ENCODE results near the gene ZNF134.

The ZNF134 gene

GRCh38 chr19:57613941-57614743 lies at the start of gene ZNF134:
TSS of gene ZNF134 (plus strand) at chr19:57614242. CDS start at chr19:57619469, 5,227 bp downstream.
- peak; percentile 93 for DNase-seq

DNA sequence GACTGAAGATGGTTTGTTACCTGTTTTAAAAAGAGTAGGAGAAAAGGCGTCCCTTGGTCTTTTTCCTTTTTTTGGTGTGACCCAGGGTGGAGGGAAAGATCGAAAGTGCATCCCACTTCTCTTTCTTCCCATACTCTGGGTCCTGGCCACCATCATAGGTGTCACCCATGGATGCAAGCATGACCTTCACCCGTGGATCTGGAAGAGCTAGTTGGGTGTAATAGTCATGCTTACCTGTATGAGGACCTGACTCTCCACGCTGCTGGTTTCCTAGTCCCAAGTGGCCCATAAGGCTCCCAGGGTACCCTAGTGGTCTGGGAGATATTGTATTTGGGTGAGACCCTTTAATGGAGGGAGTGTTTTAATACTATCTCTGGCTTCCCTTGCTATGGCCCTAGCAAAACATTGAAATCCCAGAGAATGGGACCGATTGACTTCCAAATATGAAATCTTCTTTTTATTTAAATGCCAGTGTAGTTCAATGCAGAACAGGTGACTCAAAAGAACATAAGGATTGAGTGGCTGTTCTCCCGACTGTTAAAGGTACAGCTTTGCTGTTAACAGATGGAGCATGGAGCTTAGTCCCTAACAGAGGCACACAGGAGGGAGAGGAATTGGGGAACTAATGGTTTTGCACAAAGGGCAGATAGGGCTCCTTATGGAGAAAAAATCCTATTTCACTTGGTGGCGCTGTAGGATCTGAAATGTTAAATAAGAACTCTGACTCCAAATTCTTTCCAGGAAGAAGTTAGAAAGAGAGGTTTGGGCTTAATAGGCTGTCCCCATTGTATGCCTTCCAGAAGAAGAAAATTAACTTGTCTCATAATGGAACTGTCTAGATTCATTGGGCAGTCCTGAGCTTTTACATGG lies 47.4 kb upstream of the ZNF134 start:
- DNase-seq, result no peak

- DNase-seq, result no peak
Measured at GRCh38 chr19:57570707-57571106, 43.3 kb upstream of the ZNF134 start.

- no peak for DNase-seq
Measured at GRCh38 chr19:57572415-57572947, 41.6 kb upstream of the ZNF134 start.

DNA sequence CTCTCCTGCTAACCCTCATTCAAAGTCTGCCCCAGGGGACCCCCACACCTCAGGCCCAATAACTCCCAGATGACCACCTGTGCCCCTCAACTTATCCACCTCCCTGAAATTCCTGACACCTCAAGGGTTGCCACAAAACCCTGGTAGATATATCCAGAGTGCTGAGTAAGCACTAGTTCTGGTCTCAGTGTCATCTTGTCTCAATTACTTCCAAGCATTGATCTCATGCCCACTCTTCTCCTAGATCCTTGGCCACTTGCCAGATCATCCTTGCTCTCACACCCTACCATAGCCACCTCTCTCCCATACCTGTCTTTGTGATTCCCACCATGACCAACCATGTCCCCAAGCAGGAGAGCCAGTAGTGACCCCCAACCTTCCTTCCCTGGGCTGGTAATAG lies 37.4 kb upstream of the ZNF134 start:
- no peak for DNase-seq

DNA sequence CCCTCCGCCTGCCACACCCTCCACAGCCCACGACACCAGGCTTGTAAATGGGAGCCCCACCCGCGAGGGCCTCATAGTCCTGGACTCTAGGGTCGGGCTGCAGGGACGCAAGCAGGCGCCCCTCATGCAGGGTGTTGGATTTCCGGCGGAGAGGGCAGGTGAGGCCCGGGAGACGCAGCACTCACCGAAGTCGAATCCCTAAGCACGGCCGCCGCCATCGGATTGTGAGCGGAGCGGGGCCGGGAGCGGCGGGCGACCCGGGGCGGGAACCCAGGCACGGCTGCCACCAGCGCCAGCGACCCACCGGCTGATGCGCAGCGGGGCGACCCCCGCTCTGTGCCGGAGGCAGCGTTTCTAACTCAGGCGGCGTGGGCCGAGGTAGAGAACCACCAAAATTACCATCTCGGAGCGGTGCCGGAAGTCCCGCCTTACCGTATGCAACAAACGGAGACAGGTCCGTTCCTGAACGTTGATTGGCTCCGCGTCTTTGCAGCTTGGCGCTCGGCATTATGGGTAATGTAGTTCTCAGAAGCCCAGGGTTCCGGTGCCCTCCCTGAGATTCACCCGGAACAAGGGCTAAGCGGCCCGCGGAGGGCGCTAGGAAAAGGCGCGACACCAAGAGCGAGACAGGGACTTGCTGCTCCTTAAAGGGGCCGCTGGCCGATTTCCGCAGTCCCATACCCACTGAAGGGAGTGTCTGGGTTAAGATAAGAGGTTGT lies 35.4 kb upstream of the ZNF134 start, which contains the start of gene ZNF416:
Gene ZNF416 (minus strand): TSS at position 425 of the 719 bp plus-strand sequence. CDS start 207 bp downstream, at position 218.
- DNase-seq, result peak; percentile 99

GRCh38 chr19:57583104-57583520 lies 30.9 kb upstream of the ZNF134 start:
- no peak for DNase-seq

DNA sequence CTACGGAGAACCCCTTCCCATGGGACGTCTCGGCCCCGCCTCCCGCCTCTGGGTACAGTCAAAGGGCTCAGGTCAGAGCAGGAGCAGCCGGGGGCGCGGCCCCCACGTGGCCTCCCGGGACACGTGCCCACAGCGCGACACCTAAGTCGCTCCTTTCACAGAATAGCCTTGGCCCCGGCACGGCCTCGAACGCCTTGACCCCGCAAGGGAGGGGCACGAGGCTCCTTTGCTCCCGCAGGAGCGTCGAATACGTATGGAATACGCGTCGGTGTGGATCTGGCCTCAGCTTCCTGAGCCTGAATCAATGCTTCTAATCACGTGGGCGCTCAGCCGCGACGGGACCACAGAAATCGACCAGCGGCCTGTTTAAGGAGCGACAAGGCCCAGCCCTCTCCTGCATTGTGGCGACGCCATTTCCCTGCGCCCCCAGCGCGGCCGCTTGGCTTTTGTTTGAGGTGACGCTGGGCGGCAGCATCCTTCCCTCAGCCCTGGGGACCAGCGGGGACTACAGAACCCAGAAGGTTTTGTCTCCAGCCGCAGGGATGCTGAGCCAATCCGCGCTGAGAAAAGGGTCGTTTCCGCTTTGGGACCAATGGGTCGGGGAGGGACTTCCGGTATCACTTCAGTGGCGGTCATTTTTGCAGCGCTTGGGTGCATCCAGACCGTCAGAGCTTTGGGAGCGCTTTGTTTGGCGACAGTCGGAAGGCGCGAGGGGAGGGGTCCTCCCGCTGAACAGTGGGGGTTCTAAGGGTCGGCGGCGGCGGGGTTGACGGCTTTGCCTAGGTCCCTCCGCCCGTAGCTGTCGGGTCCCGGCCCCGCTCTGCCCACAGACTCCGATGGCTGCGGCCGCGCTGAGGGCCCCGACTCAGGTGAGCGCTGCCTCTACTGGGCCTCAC lies 30.3 kb upstream of the ZNF134 start, which contains the start of gene ZIK1:
Gene ZIK1 (plus strand): TSS at position 625 of the 896 bp plus-strand sequence. CDS start 212 bp downstream, at position 837.
- DNase-seq, result peak; percentile 93

- DNase-seq, result no peak
Measured at GRCh38 chr19:57587529-57587928, 26.5 kb upstream of the ZNF134 start.

GRCh38 chr19:57599377-57599760 lies 14.7 kb upstream of the ZNF134 start:
- DNase-seq, result no peak

DNA sequence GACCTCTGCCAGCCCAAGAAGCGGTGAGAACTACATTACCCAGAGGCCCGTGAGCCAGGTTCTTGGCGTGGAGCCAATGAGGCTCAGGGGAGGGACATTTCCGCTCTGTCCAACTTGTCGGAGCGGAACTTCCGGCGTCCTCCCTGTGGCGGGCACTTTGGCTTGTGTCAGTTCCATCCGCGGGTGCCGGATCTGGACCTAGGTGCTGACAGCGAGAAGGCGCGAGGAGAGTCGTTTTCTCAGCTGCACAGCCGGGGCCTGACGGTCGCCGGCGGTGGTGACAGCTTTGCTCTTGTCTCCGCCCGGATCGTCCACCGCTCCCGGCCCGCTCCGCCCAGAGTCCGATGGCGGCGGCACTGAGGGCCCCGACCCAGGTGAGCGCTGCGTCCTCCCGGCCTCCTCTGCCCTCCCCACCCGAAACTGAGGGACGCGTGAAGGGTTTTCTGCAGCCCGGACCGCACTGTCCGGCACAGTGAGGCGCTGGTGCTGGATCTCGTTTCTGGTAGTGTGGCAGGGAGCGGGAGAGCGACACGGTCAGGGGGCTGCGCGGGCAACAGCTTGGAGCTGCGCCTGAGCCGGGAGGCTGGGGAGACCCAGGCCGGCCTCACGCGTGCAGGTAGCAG lies 14.2 kb upstream of the ZNF134 start, which contains the start of gene ZNF530:
Gene ZNF530 (plus strand): TSS at position 125 of the 623 bp plus-strand sequence. CDS start 4,461 bp downstream, outside the sequence.
- DNase-seq, result peak; percentile 90

DNA sequence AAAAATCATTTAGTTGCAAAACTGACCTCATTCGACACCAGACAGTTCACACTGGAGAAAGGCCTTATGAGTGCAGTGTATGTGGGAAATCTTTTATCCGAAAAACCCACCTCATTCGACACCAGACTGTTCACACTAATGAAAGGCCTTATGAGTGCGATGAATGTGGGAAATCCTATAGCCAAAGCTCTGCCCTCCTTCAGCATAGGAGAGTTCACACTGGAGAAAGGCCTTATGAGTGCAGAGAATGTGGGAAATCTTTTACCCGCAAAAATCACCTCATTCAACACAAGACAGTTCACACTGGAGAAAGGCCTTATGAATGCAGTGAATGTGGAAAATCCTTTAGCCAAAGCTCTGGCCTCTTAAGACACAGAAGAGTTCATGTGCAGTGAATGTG lies 7.1 kb upstream of the ZNF134 start:
- DNase-seq, result no peak

- no peak for DNase-seq
Measured at GRCh38 chr19:57611113-57611512, 2.9 kb upstream of the ZNF134 start.

DNA sequence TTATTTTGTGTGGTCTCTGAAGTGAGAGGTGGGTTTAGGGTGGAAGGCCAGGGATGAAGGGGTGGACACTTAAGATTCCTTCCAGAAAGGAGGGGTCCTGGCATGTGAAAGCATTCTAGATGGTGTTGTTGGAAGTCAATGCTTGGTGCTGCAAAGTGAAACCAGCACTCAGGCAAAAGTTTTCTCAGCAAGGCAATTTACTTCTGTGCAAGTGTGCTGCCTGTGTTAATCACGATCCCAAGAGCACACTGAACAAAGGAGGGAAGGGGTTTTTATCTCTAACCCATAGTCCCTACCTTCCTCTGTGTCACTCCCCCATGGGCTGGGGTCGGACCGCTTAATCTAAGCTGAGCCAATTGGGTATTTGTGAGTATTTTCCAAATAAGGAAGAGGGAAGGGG lies 1.3 kb downstream of the ZNF134 start:
- DNase-seq, result peak; percentile 8

- no peak for DNase-seq
Measured at GRCh38 chr19:57620673-57621348, 6.8 kb downstream of the ZNF134 start.

GRCh38 chr19:57623091-57623490 lies 9.0 kb downstream of the ZNF134 start:
- DNase-seq, result no peak

- DNase-seq, result peak; percentile 92
Measured at GRCh38 chr19:57632987-57633831, 19.2 kb downstream of the ZNF134 start, which contains the start of gene ZNF211. TSS of gene ZNF211 (plus strand) at chr19:57633168. CDS start at chr19:57633347, 179 bp downstream.

DNA sequence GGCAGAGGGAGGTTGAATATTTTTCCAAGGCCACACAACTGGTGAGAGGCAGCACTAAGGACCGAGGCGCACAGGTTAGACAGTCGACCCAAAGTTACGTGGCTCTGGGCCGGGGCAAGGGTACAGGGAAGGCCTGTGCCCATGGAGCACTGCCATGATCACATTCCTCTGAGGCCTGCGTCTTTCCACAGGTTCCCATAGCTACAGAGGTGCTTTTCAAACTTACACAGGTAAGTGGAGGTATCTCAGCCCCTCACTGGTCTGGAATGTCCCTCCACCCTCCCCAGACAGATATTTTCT lies 19.7 kb downstream of the ZNF134 start:
- no peak for DNase-seq

DNA sequence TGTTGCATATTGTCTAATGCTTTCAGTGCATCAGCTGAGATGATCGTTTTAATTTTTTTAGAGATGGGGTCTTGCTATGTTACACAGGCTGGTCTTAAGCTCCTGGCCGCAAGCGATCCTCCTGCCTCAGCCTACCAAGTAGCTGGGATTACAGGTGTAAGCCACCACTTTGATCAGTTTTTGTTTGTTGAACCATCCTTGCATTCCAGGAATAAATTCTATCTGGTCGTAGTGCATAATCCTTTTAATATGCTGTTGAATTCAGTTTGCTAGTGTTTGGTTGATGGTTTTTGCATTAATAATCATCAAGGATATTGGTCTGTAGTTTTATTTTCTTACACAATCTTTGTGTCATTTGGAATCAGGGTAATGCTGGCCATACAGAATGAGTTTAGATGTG lies 23.3 kb downstream of the ZNF134 start:
- no peak for DNase-seq

All from CD4-positive, alpha-beta T cell treated with Interleukin-10 for 1 hour (primary cell).